ENCODE data around the gene NMD3. TPM values are rescaled to one million over a fixed set of nuclear protein-coding genes. Genes with fewer than 3 reads are reported as not detected.

The NMD3 gene
- total RNA-seq, 2 experiments from 2014 or later: 37.0 to 42.4 TPM

GRCh38 chr3:161212906-161213305 lies 8.2 kb upstream of the NMD3 start:
- ChIA-PET POLR2A (no interaction called here), CTCF (no interaction called here)
- peaks cover 21% of the 10 kb centered on the region for H3K27me3 Mint-ChIP-seq
- H3K9me3 Mint-ChIP-seq: no peaks in the 10 kb centered on the region
- H3K4me3 Mint-ChIP-seq: no peak overlapping the region
- no peaks in the 10 kb centered on the region for H3K36me3 Mint-ChIP-seq (ENCODE audit: low read depth)
- H3K4me1 Mint-ChIP-seq: no peaks in the 10 kb centered on the region
- no peak overlapping the region for H3K27ac Mint-ChIP-seq
- no peak for DNase-seq

DNA sequence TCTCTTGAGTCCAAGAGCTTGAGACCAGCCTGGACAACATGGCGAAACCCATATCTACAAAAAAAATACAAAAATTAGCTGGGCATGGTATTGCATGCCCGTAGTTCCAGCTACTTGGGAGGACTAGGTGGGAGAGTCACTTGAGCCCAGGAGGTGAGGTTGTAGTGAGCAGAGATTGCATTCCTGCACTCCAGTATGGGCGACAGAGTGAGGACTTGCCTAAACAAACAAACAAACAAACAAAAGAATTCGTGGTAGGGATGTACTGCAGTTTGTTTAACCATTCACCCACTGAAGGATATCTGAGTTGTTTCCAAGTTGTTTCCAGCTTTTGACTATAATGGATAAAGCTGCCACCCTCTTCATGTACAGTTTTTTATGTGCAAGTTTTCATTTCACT lies 7.5 kb upstream of the NMD3 start:
- POLR2A ChIA-PET: no interaction called here
- no peaks in the 10 kb centered on the region for H3K36me3 Mint-ChIP-seq (ENCODE audit: low read depth)
- H3K4me1 Mint-ChIP-seq: no peaks in the 10 kb centered on the region
- no peak for DNase-seq
- CTCF ChIA-PET: no interaction called here
- H3K27ac Mint-ChIP-seq: no peak overlapping the region
- no peaks in the 10 kb centered on the region for H3K9me3 Mint-ChIP-seq
- no peak overlapping the region for H3K4me3 Mint-ChIP-seq
- peaks cover 21% of the 10 kb centered on the region for H3K27me3 Mint-ChIP-seq

DNA sequence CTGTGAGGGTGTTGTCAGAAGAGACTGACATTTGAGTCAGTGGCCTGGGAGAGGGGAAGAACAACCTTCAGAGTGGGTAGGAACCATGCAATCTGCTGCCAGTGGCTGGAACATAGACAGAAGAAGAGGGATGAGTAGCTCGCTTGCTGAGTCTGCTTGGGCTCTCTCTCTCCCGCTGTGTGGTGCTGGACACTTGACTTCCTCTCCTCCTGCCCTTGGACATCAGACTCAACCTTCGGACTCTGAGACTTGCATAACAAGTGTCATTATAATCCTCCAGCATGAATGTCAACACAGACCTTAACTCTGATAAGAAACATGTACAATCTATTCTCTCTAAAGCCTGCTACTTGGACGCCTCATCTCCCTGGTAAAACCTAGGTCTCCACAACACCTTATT lies 5.9 kb upstream of the NMD3 start:
- no peak overlapping the region for H3K4me3 Mint-ChIP-seq
- H3K9me3 Mint-ChIP-seq: no peaks in the 10 kb centered on the region
- H3K27ac Mint-ChIP-seq: no peak overlapping the region
- H3K36me3 Mint-ChIP-seq (ENCODE audit: low read depth): no peaks in the 10 kb centered on the region
- H3K27me3 Mint-ChIP-seq: peaks cover 21% of the 10 kb centered on the region
- POLR2A ChIA-PET: no interaction called here
- CTCF ChIA-PET: interaction anchor here (0.6 kb wide), 1 partner anchor 429 kb away, joined by 3 read pairs; no protein-coding TSS in a partner anchor
- no peak for DNase-seq
- peaks cover 4% of the 10 kb centered on the region for H3K4me1 Mint-ChIP-seq

DNA sequence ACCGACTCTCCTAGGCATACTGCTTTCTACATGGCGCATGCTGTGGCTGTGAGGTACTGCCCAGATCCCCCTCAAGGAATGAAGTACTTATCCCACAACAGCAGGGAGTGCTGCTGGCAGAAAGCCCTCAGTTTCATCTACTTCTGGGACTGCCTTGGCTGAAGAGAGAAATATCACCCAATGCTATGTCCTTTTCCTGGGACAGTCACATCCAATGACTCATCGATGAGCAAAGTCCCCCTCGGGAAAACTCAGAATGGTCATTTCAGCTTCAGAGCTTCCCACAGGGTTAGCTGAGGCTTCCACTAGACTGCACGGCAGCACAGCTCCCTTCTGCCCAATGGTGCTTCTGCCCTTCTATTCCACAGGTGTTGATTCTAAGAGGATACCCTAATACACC lies 3.6 kb upstream of the NMD3 start:
- no peaks in the 10 kb centered on the region for H3K9me3 Mint-ChIP-seq
- no peak for DNase-seq
- POLR2A ChIA-PET: no interaction called here
- CTCF ChIA-PET: no interaction called here
- H3K27ac Mint-ChIP-seq: no peak overlapping the region
- H3K4me1 Mint-ChIP-seq: peaks cover 12% of the 10 kb centered on the region
- no peaks in the 10 kb centered on the region for H3K36me3 Mint-ChIP-seq (ENCODE audit: low read depth)
- peaks cover 16% of the 10 kb centered on the region for H3K27me3 Mint-ChIP-seq
- no peak overlapping the region for H3K4me3 Mint-ChIP-seq

- no peak for DNase-seq
- Mint-ChIP-seq H3K4me3 (peak overlapping the region; percentile 28), H3K27me3 (peaks cover 12% of the 10 kb centered on the region), H3K36me3 (ENCODE audit: low read depth) (peaks cover 4% of the 10 kb centered on the region), H3K4me1 (peaks cover 24% of the 10 kb centered on the region), H3K27ac (peak overlapping the region; percentile 26), H3K9me3 (no peaks in the 10 kb centered on the region)
- ChIA-PET POLR2A (no interaction called here), CTCF (no interaction called here)
Measured at GRCh38 chr3:161219495-161219894, 1.6 kb upstream of the NMD3 start.

DNA sequence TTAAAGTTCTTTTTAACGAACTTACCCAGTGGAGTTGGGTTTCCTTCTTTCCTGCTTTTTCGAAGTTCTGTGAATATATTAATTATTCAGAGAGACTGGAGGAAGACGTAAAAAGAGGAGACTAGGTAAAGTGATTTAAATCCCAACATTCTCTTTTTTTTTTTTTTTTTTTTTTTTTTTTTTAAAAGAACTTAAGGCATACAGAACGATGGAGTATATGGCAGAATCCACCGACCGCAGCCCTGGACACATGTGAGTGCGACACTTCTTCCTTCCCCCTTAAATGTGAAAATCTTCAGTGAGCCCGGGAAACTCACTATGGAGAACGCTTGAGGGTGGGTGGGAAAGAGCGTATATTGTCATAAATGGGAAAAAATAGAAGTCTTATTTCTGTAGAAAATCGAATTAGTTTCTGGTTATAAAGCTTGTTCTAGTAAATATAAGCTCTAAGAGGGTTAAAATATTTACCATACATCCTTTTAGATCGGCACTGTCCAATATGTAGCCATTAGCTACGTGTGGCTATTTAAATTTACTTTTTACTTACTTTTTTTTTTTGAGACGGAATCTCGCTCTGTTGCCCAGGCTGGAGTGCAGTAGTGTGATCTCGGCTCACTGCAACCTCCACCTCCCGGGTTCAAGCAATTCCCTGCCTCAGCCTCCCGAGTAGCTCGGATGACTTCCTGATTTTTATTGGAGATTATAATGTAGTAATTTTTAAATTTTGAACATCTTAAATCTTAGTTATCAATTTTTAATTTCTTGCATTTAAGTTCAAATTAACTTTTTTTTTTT lies 892 bp downstream of the NMD3 start:
- Mint-ChIP-seq H3K36me3 (ENCODE audit: low read depth) (peaks cover 12% of the 10 kb centered on the region), H3K27me3 (no peaks in the 10 kb centered on the region), H3K4me3 (peak overlapping the region; percentile 90), H3K27ac (peak overlapping the region; percentile 90), H3K4me1 (peaks cover 34% of the 10 kb centered on the region), H3K9me3 (no peaks in the 10 kb centered on the region)
- ChIA-PET CTCF (interaction anchor here (0.5 to 0.6 kb wide), 3 partner anchors 33 to 184 kb away, joined by 3 read pairs; no protein-coding TSS in a partner anchor), POLR2A (interaction anchor here (0.6 kb wide), 2 partner anchors 9 to 772 kb away, joined by 3 to 5 read pairs; partner anchors contain the start of gene TRIM59)
- peak; percentile 15 for DNase-seq

DNA sequence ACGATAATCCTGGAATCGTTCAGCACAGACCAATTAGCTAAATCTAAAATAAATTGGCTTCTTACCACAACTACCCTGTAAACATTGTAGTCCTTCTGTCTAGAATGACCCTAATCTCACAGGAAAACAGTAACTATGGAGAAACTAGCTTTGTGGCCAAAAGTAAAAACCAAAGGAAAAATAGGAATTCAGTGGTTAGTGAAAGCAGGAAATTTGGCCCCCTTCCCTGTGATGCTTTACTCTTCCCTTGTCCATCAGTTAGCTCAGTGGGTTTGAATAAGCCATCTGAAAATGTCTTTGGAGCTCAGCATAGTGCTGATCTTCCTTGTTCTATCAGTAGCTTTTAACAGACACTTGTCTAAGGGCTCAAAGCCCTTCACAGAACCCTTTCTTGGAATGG lies 1.6 kb downstream of the NMD3 start:
- Mint-ChIP-seq H3K9me3 (no peaks in the 10 kb centered on the region), H3K4me3 (peak overlapping the region; percentile 90), H3K36me3 (ENCODE audit: low read depth) (peaks cover 14% of the 10 kb centered on the region), H3K27me3 (no peaks in the 10 kb centered on the region), H3K27ac (no peak overlapping the region), H3K4me1 (peaks cover 35% of the 10 kb centered on the region)
- CTCF ChIA-PET: interaction anchor here (0.5 kb wide), 1 partner anchor 185 kb away, joined by 3 read pairs; no protein-coding TSS in a partner anchor
- POLR2A ChIA-PET: no interaction called here
- no peak for DNase-seq

DNA sequence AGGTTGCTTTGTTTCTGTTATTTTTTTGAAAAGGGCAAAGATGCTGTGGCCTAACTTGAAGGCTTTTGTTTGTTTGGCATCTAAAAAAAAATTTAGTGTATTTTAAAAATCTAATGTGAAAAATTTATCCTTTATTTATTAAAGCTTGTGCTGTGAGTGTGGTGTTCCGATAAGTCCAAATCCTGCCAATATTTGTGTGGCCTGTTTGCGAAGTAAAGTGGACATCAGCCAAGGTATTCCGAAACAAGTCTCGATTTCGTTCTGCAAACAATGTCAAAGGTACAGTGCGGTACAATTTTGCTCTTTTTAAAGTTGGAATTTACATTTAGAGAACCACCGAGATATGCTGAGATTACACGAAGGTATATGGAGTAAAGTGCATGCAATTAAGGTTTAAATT lies 3.7 kb downstream of the NMD3 start:
- no peak for DNase-seq
- Mint-ChIP-seq H3K9me3 (no peaks in the 10 kb centered on the region), H3K36me3 (ENCODE audit: low read depth) (peaks cover 14% of the 10 kb centered on the region), H3K27ac (no peak overlapping the region), H3K27me3 (no peaks in the 10 kb centered on the region), H3K4me3 (no peak overlapping the region), H3K4me1 (peaks cover 35% of the 10 kb centered on the region)
- ChIA-PET POLR2A (no interaction called here), CTCF (no interaction called here)

DNA sequence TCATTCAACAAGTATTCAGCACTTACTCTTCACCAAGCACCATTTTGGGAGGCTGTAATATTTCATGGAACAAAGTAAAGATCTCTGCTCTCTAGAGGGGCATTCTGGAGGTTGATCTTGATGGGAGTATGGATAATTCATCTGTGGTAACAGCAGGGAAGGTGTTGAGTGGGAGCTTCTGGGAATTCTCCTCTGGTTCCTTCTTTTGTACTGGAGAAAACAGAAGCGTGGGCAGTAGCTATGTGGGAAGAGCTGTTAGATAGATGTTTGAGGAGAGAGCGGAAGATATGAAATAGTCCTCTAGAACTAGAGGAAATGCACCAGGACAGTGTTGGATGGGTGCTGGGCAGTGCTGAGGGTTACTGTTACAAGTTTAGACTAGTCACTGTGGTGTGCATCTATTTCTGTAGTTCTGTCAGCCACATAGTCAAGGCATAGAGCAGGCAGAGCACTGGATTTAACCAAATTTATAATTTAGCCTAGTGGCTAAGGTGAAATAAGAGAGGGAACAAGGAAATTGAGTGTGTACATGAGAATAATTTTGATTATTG lies 9.6 kb downstream of the NMD3 start:
- H3K27ac Mint-ChIP-seq: no peak overlapping the region
- no peaks in the 10 kb centered on the region for H3K9me3 Mint-ChIP-seq
- no peak for DNase-seq
- no peaks in the 10 kb centered on the region for H3K27me3 Mint-ChIP-seq
- H3K4me3 Mint-ChIP-seq: no peak overlapping the region
- POLR2A ChIA-PET: interaction anchor here (0.7 kb wide), 1 partner anchor 9 kb away, joined by 3 read pairs; no protein-coding TSS in a partner anchor
- CTCF ChIA-PET: interaction anchor here (0.5 to 0.8 kb wide), 2 partner anchors 9 to 53 kb away, joined by 3 to 4 read pairs; no protein-coding TSS in a partner anchor
- peaks cover 18% of the 10 kb centered on the region for H3K36me3 Mint-ChIP-seq (ENCODE audit: low read depth)
- H3K4me1 Mint-ChIP-seq: peaks cover 6% of the 10 kb centered on the region

DNA sequence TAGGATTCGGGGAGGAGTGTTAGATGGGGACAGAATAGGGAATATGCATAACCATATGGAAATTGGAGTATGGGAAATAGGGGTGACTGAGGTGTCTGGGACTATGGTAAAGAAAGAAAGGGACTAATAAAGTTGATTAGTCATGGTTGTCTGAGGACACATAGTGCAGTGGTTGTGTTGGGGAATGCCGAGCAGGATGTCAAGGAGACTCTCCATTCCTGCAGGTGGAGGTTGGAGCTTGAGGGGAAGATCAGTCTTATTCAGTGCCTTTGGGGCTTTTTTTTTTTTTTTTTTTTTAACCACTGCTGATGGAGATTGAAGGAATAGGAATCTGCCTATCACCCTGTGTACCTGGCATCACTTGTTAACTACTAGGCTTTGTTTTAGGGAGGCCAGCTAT lies 10.8 kb downstream of the NMD3 start:
- ChIA-PET CTCF (no interaction called here), POLR2A (no interaction called here)
- H3K4me3 Mint-ChIP-seq: no peak overlapping the region
- peaks cover 4% of the 10 kb centered on the region for H3K4me1 Mint-ChIP-seq
- no peak overlapping the region for H3K27ac Mint-ChIP-seq
- H3K36me3 Mint-ChIP-seq (ENCODE audit: low read depth): peaks cover 23% of the 10 kb centered on the region
- no peak for DNase-seq
- H3K27me3 Mint-ChIP-seq: no peaks in the 10 kb centered on the region
- H3K9me3 Mint-ChIP-seq: no peaks in the 10 kb centered on the region

DNA sequence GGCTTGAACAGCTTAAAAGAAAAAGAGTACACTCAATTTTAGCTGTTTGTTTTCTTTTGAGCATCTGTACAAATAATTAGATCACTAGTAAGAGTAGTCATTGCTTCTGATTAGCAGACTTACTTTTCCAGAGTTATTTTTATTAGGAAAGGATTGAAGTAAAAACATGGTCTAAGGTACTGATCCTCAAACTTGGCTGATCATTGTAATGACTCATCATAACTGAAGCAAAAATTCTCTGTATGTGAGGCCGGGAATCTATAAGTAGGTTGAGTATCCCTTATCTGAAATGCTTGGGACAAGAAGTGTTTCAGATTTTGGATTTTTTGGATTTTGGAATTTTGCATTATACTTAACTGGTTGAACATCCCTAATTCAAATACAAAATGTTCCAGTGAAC lies 12.4 kb downstream of the NMD3 start:
- ChIA-PET CTCF (interaction anchor here (0.6 kb wide), 1 partner anchor 121 kb away, joined by 3 read pairs; no protein-coding TSS in a partner anchor), POLR2A (no interaction called here)
- Mint-ChIP-seq H3K27ac (no peak overlapping the region), H3K36me3 (ENCODE audit: low read depth) (peaks cover 30% of the 10 kb centered on the region), H3K9me3 (no peaks in the 10 kb centered on the region), H3K4me3 (no peak overlapping the region), H3K27me3 (no peaks in the 10 kb centered on the region), H3K4me1 (no peaks in the 10 kb centered on the region)
- no peak for DNase-seq

GRCh38 chr3:161236240-161236639 lies 15.1 kb downstream of the NMD3 start:
- peaks cover 45% of the 10 kb centered on the region for H3K36me3 Mint-ChIP-seq (ENCODE audit: low read depth)
- H3K9me3 Mint-ChIP-seq: no peaks in the 10 kb centered on the region
- H3K27me3 Mint-ChIP-seq: no peaks in the 10 kb centered on the region
- ChIA-PET POLR2A (no interaction called here), CTCF (no interaction called here)
- H3K4me1 Mint-ChIP-seq: no peaks in the 10 kb centered on the region
- DNase-seq: no peak
- H3K4me3 Mint-ChIP-seq: no peak overlapping the region
- no peak overlapping the region for H3K27ac Mint-ChIP-seq

- no peak overlapping the region for H3K27ac Mint-ChIP-seq
- ChIA-PET CTCF (interaction anchor here (1.2 to 1.5 kb wide), 2 partner anchors 9 to 28 kb away, joined by 3 read pairs; no protein-coding TSS in a partner anchor), POLR2A (no interaction called here)
Measured at GRCh38 chr3:161239700-161240099, 18.6 kb downstream of the NMD3 start.

More at GRCh38 chr3:161239700-161240099, 18.6 kb downstream of the NMD3 start:
- no peaks in the 10 kb centered on the region for H3K4me1 Mint-ChIP-seq
- no peaks in the 10 kb centered on the region for H3K9me3 Mint-ChIP-seq
- H3K36me3 Mint-ChIP-seq (ENCODE audit: low read depth): peaks cover 46% of the 10 kb centered on the region
- H3K4me3 Mint-ChIP-seq: no peak overlapping the region
- H3K27me3 Mint-ChIP-seq: no peaks in the 10 kb centered on the region
- no peak for DNase-seq
